Panc1 (cell line): ENCODE results near the gene ACOT13. TPM values are rescaled to one million over a fixed set of nuclear protein-coding genes. Genes with fewer than 3 reads are reported as not detected.
A peak's percentile ranks its signal among the peaks of the same experiment; 100 is the strongest.
"Not testable (repeated sequence)": the region's sequence is repeated elsewhere in the genome, so short reads cannot be mapped to it uniquely, and the experiment has no call there.

Experiments used
- ATAC-seq: fragments of 200-7000 bp; cut with Tn5 transposase; 2 replicates; pipeline ENCODE4 v1.9.1; 2020; ENCODE audit warnings: mild to moderate bottlenecking, moderate library complexity
- BruUV-seq: library from RNA; stranded (reverse); fragments of 400-500 nt; replicated peaks from 2 replicates; lab custom pipeline; 2021; lab: Mats Ljungman, UMichigan
- CTCF ChIA-PET: fragments of 300-600 bp; sonication (Branson Sonifier 250); formaldehyde crosslinking; loops from one replicate; lab custom pipeline; 2022; ENCODE audit warnings: antibody characterized with exemption; lab: Charles Lee
- POLR2A ChIA-PET: fragments of 300-600 bp; sonication (Branson Sonifier 250); formaldehyde crosslinking; loops from one replicate; lab custom pipeline; 2022; ENCODE audit warnings: antibody characterized with exemption; lab: Charles Lee
- DNase-seq: peaks from one replicate; pipeline ENCODE4 v3.0.0-alpha.2; 2010; ENCODE audit warnings: low read depth, low spot score
- H3K27ac ChIP-seq: 2 replicates; pipeline ENCODE4 v1.5.1; 2011; ENCODE audit warnings: mild to moderate bottlenecking, low read length, inconsistent platforms
- H3K27me3 ChIP-seq: fragments of 200-500 bp; sonication (Bioruptor generic); 2 replicates; pipeline ENCODE4 v1.6.0; 2014; ENCODE audit warnings: low read length, inconsistent platforms; ENCODE audit not compliant: control insufficient read depth, insufficient read depth
- H3K36me3 ChIP-seq: fragments of 200-500 bp; sonication (Bioruptor generic); 2 replicates; pipeline ENCODE4 v1.5.1; 2014; ENCODE audit warnings: inconsistent platforms, mild to moderate bottlenecking, low read length, moderate library complexity; ENCODE audit not compliant: control insufficient read depth, insufficient read depth
- H3K4me1 ChIP-seq: 2 replicates; pipeline ENCODE4 v1.5.1; 2011; ENCODE audit warnings: inconsistent platforms, mild to moderate bottlenecking, low read length, moderate library complexity; ENCODE audit not compliant: control insufficient read depth, insufficient read depth
- H3K4me3 ChIP-seq, 2 experiments: 2 replicates each; pipeline ENCODE4 v1.5.1; 2011 to 2012; ENCODE audit warnings: low read depth in 2 of 2, low read length in 2 of 2, mild to moderate bottlenecking in 2 of 2, inconsistent platforms in 1 of 2, moderate library complexity in 1 of 2
- H3K9me3 ChIP-seq: fragments of 200-500 bp; sonication (Bioruptor generic); 2 replicates; pipeline ENCODE4 v1.5.1; 2014; ENCODE audit warnings: low read depth, mild to moderate bottlenecking, inconsistent platforms, low read length, moderate library complexity; ENCODE audit not compliant: control insufficient read depth, insufficient read depth
- CTCF ChIP-seq: fragments of 450-650 bp; IDR thresholded peaks from 2 replicates; pipeline ENCODE4 v1.5.1; 2017; ENCODE audit warnings: mild to moderate bottlenecking
- POLR2AphosphoS5 ChIP-seq: IDR thresholded peaks from 2 replicates; pipeline ENCODE4 v1.6.1; 2012; ENCODE audit warnings: mild to moderate bottlenecking, low read depth, low read length, moderate library complexity
- REST ChIP-seq, 2 experiments: IDR thresholded peaks; 2 replicates each; pipeline ENCODE4 v1.6.1; 2011 to 2012; ENCODE audit warnings: low read depth in 2 of 2, control low read depth in 1 of 2, low read length in 1 of 2, mild to moderate bottlenecking in 1 of 2, moderate library complexity in 1 of 2; ENCODE audit not compliant: insufficient read depth in 1 of 2
- SIN3A ChIP-seq: IDR thresholded peaks from 2 replicates; pipeline ENCODE4 v1.6.1; 2012; ENCODE audit warnings: low read depth, mild to moderate bottlenecking, low read length, moderate library complexity, borderline replicate concordance; ENCODE audit not compliant: insufficient read depth
- TCF7L2 ChIP-seq: IDR thresholded peaks from 2 replicates; pipeline ENCODE4 v1.6.1; 2011; ENCODE audit warnings: mild to moderate bottlenecking, low read depth, low read length, inconsistent platforms
- in situ Hi-C: cut with HindIII; loops from 2 replicates; pipeline ENCODE4 v1.10.0; 2016; ENCODE audit warnings: low sequenced_read_pairs, low pct_unique_long_range_greater_than_20kb
- intact Hi-C: fragments of 100-400 bp; cut with micrococcal nuclease; formaldehyde crosslinking; loops from one replicate; pipeline ENCODE4 v1.10.0; 2022; ENCODE audit not compliant: unreplicated experiment
- total RNA-seq: library from RNA; stranded (reverse); gene quantifications from one replicate; pipeline ENCODE4 v1.2.1, GENCODE V29; 2021; ENCODE audit not compliant: unreplicated experiment

The ACOT13 gene
- total RNA-seq, 1 experiment from 2014 or later, result 31.6 TPM

GRCh38 chr6:24695635-24696034 is 28.8 kb downstream of the ACOT13 start:
- peak; percentile 65 for TF ChIP-seq CTCF
- POLR2A ChIA-PET, H3K36me3 ChIP-seq, H3K4me1 ChIP-seq, H3K4me3 ChIP-seq, H3K9me3 ChIP-seq, in situ Hi-C loops, H3K27me3 ChIP-seq, H3K27ac ChIP-seq, BruUV-seq: not testable (repeated sequence)
- peak; percentile 93 for ATAC-seq
- intact Hi-C loops, result loop anchor here (1.0 to 5.0 kb wide), 3 partner anchors 114 to 263 kb away; no protein-coding TSS in a partner anchor
- peak; percentile 27 for DNase-seq
- CTCF ChIA-PET, result interaction anchor here (1.0 kb wide), 1 partner anchor 274 kb away, joined by 3 read pairs; no protein-coding TSS in a partner anchor

- H3K4me1 ChIP-seq, result no peaks in the 10 kb centered on the region
- no peaks in the 10 kb centered on the region for H3K9me3 ChIP-seq
- H3K4me3 ChIP-seq, result no peak overlapping the region
- DNase-seq, result no peak
- no peaks in the 10 kb centered on the region; the same call in 1 of the 2 replicates for H3K36me3 ChIP-seq
- POLR2A ChIA-PET, result no interaction called here
- H3K27me3 ChIP-seq, result no peaks in the 10 kb centered on the region
- CTCF ChIA-PET, result interaction anchor here (1.0 kb wide), 1 partner anchor 275 kb away, joined by 3 read pairs; no protein-coding TSS in a partner anchor
- no TSS peak for BruUV-seq
- in situ Hi-C loops (no loop called here), intact Hi-C loops (loop anchor here (5.0 kb wide), 1 partner anchor 264 kb away; no protein-coding TSS in a partner anchor)
- H3K27ac ChIP-seq, result no peak overlapping the region
- TF ChIP-seq POLR2AphosphoS5 (no peak), CTCF (no peak), TCF7L2 (no peak)
- ATAC-seq, result no peak
Observed at GRCh38 chr6:24696097-24696496, 29.2 kb downstream of the ACOT13 start.

- Histone ChIP-seq H3K4me3 (no peak overlapping the region), H3K27me3 (no peaks in the 10 kb centered on the region), H3K4me1 (no peaks in the 10 kb centered on the region), H3K9me3 (no peaks in the 10 kb centered on the region), H3K27ac (no peak overlapping the region), H3K36me3 (peaks cover 13% of the 10 kb centered on the region)
- ChIA-PET CTCF (no interaction called here), POLR2A (interaction anchor here (1.2 kb wide), 1 partner anchor 119 kb away, joined by 3 read pairs; no protein-coding TSS in a partner anchor)
- intact Hi-C loops, result loop anchor here (5.0 kb wide), 1 partner anchor 267 kb away; no protein-coding TSS in a partner anchor
- ATAC-seq (no peak), DNase-seq (no peak)
- no peak for TF ChIP-seq TCF7L2
- TF ChIP-seq POLR2AphosphoS5, result no peak
- no peak for TF ChIP-seq REST (IDR thresholded peaks at IDR 0.05; ENCODE audit: insufficient read depth in 1 of 2, low read depth in 2 of 2, low read length in 1 of 2)
- no peak for TF ChIP-seq CTCF
- TF ChIP-seq SIN3A, result no peak
- in situ Hi-C loops, result no loop called here
- no TSS peak for BruUV-seq
Observed at GRCh38 chr6:24699521-24700359, 32.9 kb downstream of the ACOT13 start.
